K562 (cell line): ENCODE results near the gene SAMD13. TPM values are rescaled to one million over a fixed set of nuclear protein-coding genes. Genes with fewer than 3 reads are reported as not detected.

Source experiments
- ATAC-seq: fragments of 200-7000 bp; cut with Tn5 transposase; 3 replicates; pipeline ENCODE4 v1.9.1; 2020; ENCODE audit warnings: moderate library complexity
- BruUV-seq: library from RNA; stranded (reverse); fragments of 400-500 nt; replicated peaks from 2 replicates; lab custom pipeline; 2021; lab: Mats Ljungman, UMichigan
- CTCF ChIA-PET: fragments of 300-600 bp; formaldehyde crosslinking; extraction: SDS; loops from one replicate; lab custom pipeline; 2021; ENCODE audit warnings: low intra/inter-chr PET ratio; lab: Yijun Ruan, JAX
- POLR2A ChIA-PET: fragments of 300-600, 350-650 bp; sonication (Branson Sonifier 250); formaldehyde crosslinking; extraction: SDS; loops from one replicate; lab custom pipeline; 2021; ENCODE audit warnings: antibody characterized with exemption, inconsistent platforms; lab: Yijun Ruan, JAX
- DNase-seq, 4 experiments: peaks; one replicate each; pipeline versions ENCODE4 v3.0.0 to v3.0.0-alpha.2; 2011 to 2018; ENCODE audit warnings: low spot score in 3 of 4, mixed read lengths in 3 of 4; ENCODE audit errors: extremely low read depth in 1 of 4
- FAIRE-seq: peaks from 2 replicates; lab custom pipeline; 2011; peaks lifted over from hg19 to GRCh38; lab: Jason Lieb, UNC
- H2AFZ ChIP-seq: 2 replicates; pipeline ENCODE4 v1.6.0; 2011; ENCODE audit warnings: low read depth, low read length, control low read depth, inconsistent platforms
- H3K27ac ChIP-seq: fragments of 200-600 bp; 3 replicates; pipeline ENCODE4 v1.8.0; 2011; ENCODE audit warnings: low read depth, mild to moderate bottlenecking, control low read depth, inconsistent platforms, low read length, moderate library complexity, mixed read lengths; ENCODE audit errors: extremely low read depth
- H3K27me3 ChIP-seq, 2 experiments: fragments of 300-600 bp in 1 of 2; 2 replicates in 1 of 2; 3 replicates in 1 of 2; pipeline versions ENCODE4 v1.6.0 to v1.8.0; 2011; ENCODE audit warnings: inconsistent platforms in 2 of 2, low read length in 2 of 2, mild to moderate bottlenecking in 1 of 2, mixed read lengths in 1 of 2, moderate library complexity in 1 of 2; ENCODE audit not compliant: control insufficient read depth in 2 of 2, insufficient read depth in 2 of 2
- H3K36me3 ChIP-seq: fragments of 300-600 bp; 3 replicates; pipeline ENCODE4 v1.8.0; 2011; ENCODE audit warnings: mild to moderate bottlenecking, low read length, inconsistent platforms; ENCODE audit not compliant: control insufficient read depth, insufficient read depth
- H3K4me1 ChIP-seq, 2 experiments: fragments of 200-600 bp in 1 of 2; replicated peaks in 1 of 2; 2 replicates in 1 of 2; 3 replicates in 1 of 2; pipeline versions ENCODE4 v1.5.1 to v1.8.0; 2011; ENCODE audit warnings: inconsistent platforms in 2 of 2, low read length in 2 of 2, mild to moderate bottlenecking in 1 of 2, mixed read lengths in 1 of 2, moderate library complexity in 1 of 2; ENCODE audit not compliant: control insufficient read depth in 2 of 2, insufficient read depth in 2 of 2
- H3K4me2 ChIP-seq: 2 replicates; pipeline ENCODE4 v1.6.1; 2011; ENCODE audit warnings: low read length, control low read depth, inconsistent platforms, mixed read lengths; ENCODE audit not compliant: insufficient read depth
- H3K4me3 ChIP-seq: fragments of 200-600 bp; sonication (generic), shearing (Covaris generic); 2 replicates; pipeline ENCODE4 v1.5.1; 2016; ENCODE audit warnings: control low read depth, inconsistent platforms
- H3K79me2 ChIP-seq: fragments of 200-600 bp; 3 replicates; pipeline ENCODE4 v1.8.0; 2011; ENCODE audit warnings: low read length, inconsistent platforms; ENCODE audit not compliant: control insufficient read depth, insufficient read depth
- H3K9ac ChIP-seq, 2 experiments: 2 replicates each; pipeline versions ENCODE4 v1.6.0 to v1.6.1; 2011; ENCODE audit warnings: low read depth in 2 of 2, low read length in 2 of 2, control low read depth in 1 of 2, inconsistent platforms in 1 of 2, mild to moderate bottlenecking in 1 of 2, mixed read lengths in 1 of 2; ENCODE audit not compliant: insufficient read depth in 1 of 2
- H3K9me1 ChIP-seq: one replicate; pipeline ENCODE4 v1.6.0; 2011; ENCODE audit warnings: inconsistent platforms, mild to moderate bottlenecking, low read length, moderate library complexity; ENCODE audit not compliant: control insufficient read depth, insufficient read depth
- H3K9me3 ChIP-seq: replicated peaks from 2 replicates; pipeline ENCODE4 v1.5.1; 2011; ENCODE audit warnings: low read depth, low read length, inconsistent platforms; ENCODE audit not compliant: control insufficient read depth, insufficient read depth
- H4K20me1 ChIP-seq: replicated peaks from 2 replicates; pipeline ENCODE4 v1.6.1; 2011; ENCODE audit warnings: low read length, inconsistent platforms, mixed read lengths; ENCODE audit not compliant: control insufficient read depth, insufficient read depth
- ATF2 ChIP-seq: sonication (generic); formaldehyde crosslinking; IDR thresholded peaks from 2 replicates; pipeline ENCODE4 v1.8.1; 2022; ENCODE audit warnings: missing genetic modification reagents
- CTBP1 ChIP-seq: fragments of 450-650 bp; IDR thresholded peaks from 2 replicates; pipeline ENCODE4 v1.6.1; 2016; ENCODE audit warnings: borderline replicate concordance
- FOXO4 ChIP-seq: fragments of 450-650 bp; formaldehyde crosslinking; IDR thresholded peaks from 2 replicates; pipeline ENCODE4 v1.4.0; 2020; ENCODE audit warnings: mild to moderate bottlenecking, moderate library complexity
- GATA2 ChIP-seq: sonication (generic); formaldehyde crosslinking; IDR thresholded peaks from 2 replicates; pipeline ENCODE4 v1.4.0; 2020; ENCODE audit warnings: mild to moderate bottlenecking, missing genetic modification reagents
- NCOA2 ChIP-seq, 2 experiments: fragments of 450-650 bp; IDR thresholded peaks; 2 replicates each; pipeline ENCODE4 v1.6.1; 2018; ENCODE audit warnings: mild to moderate bottlenecking in 2 of 2, moderate library complexity in 1 of 2; ENCODE audit not compliant: partially characterized antibody in 2 of 2
- NELFE ChIP-seq: IDR thresholded peaks from 2 replicates; pipeline ENCODE4 v1.6.1; 2011; ENCODE audit warnings: mild to moderate bottlenecking; ENCODE audit not compliant: insufficient read depth, insufficient read length
- PBX2 ChIP-seq, 2 experiments: IDR thresholded peaks in 1 of 2; conservative IDR thresholded peaks in 1 of 2; 2 replicates each; pipeline ENCODE4 v1.6.1; 2016; ENCODE audit warnings: low read depth in 2 of 2, mild to moderate bottlenecking in 1 of 2, missing compliant biosample characterization in 1 of 2, missing genetic modification characterization in 1 of 2, moderate library complexity in 1 of 2
- THRB ChIP-seq: fragments of 450-650 bp; formaldehyde crosslinking; conservative IDR thresholded peaks from 2 replicates; pipeline ENCODE4 v1.4.0; 2022; ENCODE audit warnings: mild to moderate bottlenecking, missing genetic modification characterization
- XRCC5 ChIP-seq: fragments of 200-400 bp; formaldehyde crosslinking; IDR thresholded peaks from 2 replicates; pipeline ENCODE4 v1.6.1; 2017; ENCODE audit warnings: low read depth, mild to moderate bottlenecking, low read length
- ZNF175 ChIP-seq: fragments of 200-800 bp; sonication (Bioruptor generic); IDR thresholded peaks from 2 replicates; pipeline ENCODE4 v1.6.1; 2016; ENCODE audit warnings: low read depth, mild to moderate bottlenecking, missing genetic modification characterization, missing compliant biosample characterization
- WGBS: fragments of 100-300 bp; shearing (Covaris generic); methylation state at CpG from one replicate; pipeline ENCODE4 v1.1.6; 2016; ENCODE audit warnings: low coverage, mixed read lengths; ENCODE audit not compliant: insufficient coverage; ENCODE audit errors: missing lambda C conversion rate; 5-methylcytosine and 5-hydroxymethylcytosine counted together
- in situ Hi-C: fragments of 300-500 bp; cut with MboI; formaldehyde crosslinking; loops from 4 replicates; pipeline ENCODE4 v1.15.0; 2018; ENCODE audit warnings: inconsistent platforms, mixed read lengths
- intact Hi-C: fragments of 100-400 bp; cut with micrococcal nuclease; formaldehyde crosslinking; loops from 2 replicates; pipeline ENCODE4 v1.14.2; 2022
- polyA plus RNA-seq, 8 experiments: library from polyadenylated mRNA; depleted of rRNA in 4 of 8; stranded (reverse) in 5 of 8; unstranded in 3 of 8; fragments of >200 nt; fragmentation: Nextera tagmentation in 2 of 8; fragmentation: Illumina TruSeq in 1 of 8; extraction: Ambion mirVana in 2 of 8; extraction: Trizol in 1 of 8; gene quantifications; 2 replicates each; pipeline versions ENCODE4 v1.2.1 to v1.2.3, GENCODE V29; 2011 to 2014; ENCODE audit warnings: inconsistent platforms in 1 of 8, missing spikeins in 1 of 8
- total RNA-seq, 7 experiments: library from RNA; depleted of rRNA in 6 of 7; stranded (reverse); fragments of >200 nt in 6 of 7; fragmentation: Illumina TruSeq in 2 of 7; extraction: Trizol in 2 of 7; gene quantifications; 2 replicates each; pipeline versions ENCODE4 v1.2.1 to v1.2.3, GENCODE V29; 2011 to 2021; ENCODE audit warnings: low replicate concordance in 1 of 7

The SAMD13 gene
- total and polyA plus RNA-seq, 9 of the 15 experiments (the other 6 are each of a cell fraction or from before 2014, with no cell fraction given): 0.78 to 2.7 (median 1.00) TPM

GRCh38 chr1:84353695-84354094 lies 52.2 kb downstream of the SAMD13 start:
- Histone ChIP-seq H3K4me3 (no peak overlapping the region), H2AFZ (no peak overlapping the region), H3K27me3 (no peaks in the 10 kb centered on the region), H3K9me3 (no peaks in the 10 kb centered on the region), H4K20me1 (no peaks in the 10 kb centered on the region), H3K9ac (no peak overlapping the region), H3K27ac (no peak overlapping the region), H3K4me2 (no peak overlapping the region), H3K36me3 (no peaks in the 10 kb centered on the region), H3K4me1 (no peaks in the 10 kb centered on the region), H3K9me1 (no peaks in the 10 kb centered on the region), H3K79me2 (no peaks in the 10 kb centered on the region)
- 24% methylated on average over 3 of the region's 3 CpGs for WGBS
- ATAC-seq (no peak), FAIRE-seq (no peak), DNase-seq (no peak)
- intact Hi-C loops (no loop called here), in situ Hi-C loops (no loop called here)
- ChIA-PET POLR2A (no interaction called here), CTCF (no interaction called here)
- BruUV-seq: no TSS peak
- no peak for TF ChIP-seq FOXO4
- no peak for TF ChIP-seq THRB (CRISPR knock-in tag)
- no peak for TF ChIP-seq XRCC5
- TF ChIP-seq ZNF175: no peak
- no peak for TF ChIP-seq CTBP1
- no peak for TF ChIP-seq ATF2 (CRISPR knock-in tag)
- no peak for TF ChIP-seq NELFE
- no peak for TF ChIP-seq NCOA2 (IDR thresholded peaks at IDR 0.05; ENCODE audit: partially characterized antibody in 2 of 2)
- TF ChIP-seq PBX2 (CRISPR knock-in tag; IDR thresholded peaks at IDR 0.05; ENCODE audit: low read depth): no peak
- no peak for TF ChIP-seq PBX2 (tag; conservative IDR thresholded peaks at IDR 0.05; ENCODE audit: low read depth)
- no peak for TF ChIP-seq GATA2
